ENCODE data around the gene NPFFR2.

NPFFR2 gene

DNA sequence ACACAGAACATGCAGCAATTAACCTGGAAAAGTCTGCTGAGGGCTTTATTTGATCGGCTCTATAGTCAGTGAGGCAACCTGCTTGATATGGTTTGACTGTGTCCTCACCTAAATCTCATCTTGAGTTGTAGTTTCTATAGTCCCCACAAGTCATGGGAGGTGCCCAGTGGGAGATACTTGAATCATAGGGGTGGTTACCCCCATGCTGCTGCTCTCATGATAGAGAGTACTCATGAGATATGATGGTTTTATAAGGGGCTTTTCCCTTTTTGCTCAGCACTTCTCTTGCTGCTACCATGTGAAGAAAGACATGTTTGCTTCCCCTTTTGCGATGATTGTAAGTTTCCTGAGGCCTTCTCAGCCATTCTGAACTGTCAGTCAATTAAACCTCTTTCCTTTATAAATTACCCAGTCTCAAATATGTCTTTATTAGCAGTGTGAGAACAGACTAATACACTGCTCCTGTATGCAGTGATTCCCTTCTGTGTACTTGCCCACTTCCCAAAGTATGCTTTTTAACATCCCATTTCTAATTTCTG lies 78.2 kb downstream of the NPFFR2 start:
- TF ChIP-seq EGR1 (IDR thresholded peaks at IDR 0.05), result no peak

DNA sequence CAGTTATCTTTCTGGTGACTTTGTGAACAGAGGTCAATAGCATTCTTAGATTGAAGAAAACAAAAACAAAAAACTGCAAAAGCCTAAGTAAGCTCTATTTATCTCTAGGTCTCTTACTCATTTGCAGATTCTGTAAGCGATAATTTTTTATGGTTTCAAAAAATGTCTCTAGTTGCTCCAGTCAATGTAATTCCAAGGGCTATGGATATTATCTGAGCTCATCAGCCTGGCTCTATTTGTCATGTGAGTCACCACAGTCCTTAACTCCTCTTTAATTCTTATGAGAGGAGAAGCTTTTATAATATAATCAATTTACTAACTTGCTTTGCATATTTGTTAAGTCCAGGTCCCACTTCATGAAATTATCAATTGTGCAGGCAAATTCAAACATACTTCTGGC lies 79.1 kb downstream of the NPFFR2 start:
- TF ChIP-seq EP300 (IDR thresholded peaks at IDR 0.05; ENCODE audit: borderline replicate concordance) (no peak), CREB1 (IDR thresholded peaks at IDR 0.05; ENCODE audit: low read depth) (no peak), CEBPB (IDR thresholded peaks at IDR 0.05) (no peak), TCF12 (IDR thresholded peaks at IDR 0.05; ENCODE audit: low read depth) (no peak), TAF1 (IDR thresholded peaks at IDR 0.05; ENCODE audit: low read depth) (no peak), EGR1 (IDR thresholded peaks at IDR 0.05) (no peak), YY1 (IDR thresholded peaks at IDR 0.05; ENCODE audit: low read depth) (no peak)
- TF ChIP-seq, protein P1, sequence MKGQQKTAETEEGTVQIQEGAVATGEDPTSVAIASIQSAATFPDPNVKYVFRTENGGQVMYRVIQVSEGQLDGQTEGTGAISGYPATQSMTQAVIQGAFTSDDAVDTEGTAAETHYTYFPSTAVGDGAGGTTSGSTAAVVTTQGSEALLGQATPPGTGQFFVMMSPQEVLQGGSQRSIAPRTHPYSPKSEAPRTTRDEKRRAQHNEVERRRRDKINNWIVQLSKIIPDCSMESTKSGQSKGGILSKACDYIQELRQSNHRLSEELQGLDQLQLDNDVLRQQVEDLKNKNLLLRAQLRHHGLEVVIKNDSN (IDR thresholded peaks at IDR 0.05), result no peak
- TF ChIP-seq, protein P2, sequence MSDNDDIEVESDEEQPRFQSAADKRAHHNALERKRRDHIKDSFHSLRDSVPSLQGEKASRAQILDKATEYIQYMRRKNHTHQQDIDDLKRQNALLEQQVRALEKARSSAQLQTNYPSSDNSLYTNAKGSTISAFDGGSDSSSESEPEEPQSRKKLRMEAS (IDR thresholded peaks at IDR 0.05), result no peak

DNA sequence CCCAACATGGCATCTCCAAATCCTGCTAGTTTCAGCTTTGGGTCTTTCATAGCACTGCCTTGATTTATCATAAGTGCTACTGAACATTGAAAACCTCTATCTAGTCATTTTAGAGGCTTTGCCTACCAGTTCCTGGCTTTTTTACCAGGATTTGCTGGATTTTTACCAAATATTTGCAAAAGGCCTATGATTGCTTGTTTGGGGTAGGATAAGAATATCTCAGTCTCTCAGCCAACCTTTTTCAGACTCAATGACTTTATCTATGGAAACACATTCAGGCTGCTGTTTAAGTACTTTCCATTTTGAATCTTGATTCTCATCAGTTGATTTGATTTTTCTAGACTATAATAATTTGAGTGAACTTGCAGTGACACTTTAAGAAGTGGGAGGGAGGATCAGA lies 80.1 kb downstream of the NPFFR2 start:
- TF ChIP-seq ZBTB7A (IDR thresholded peaks at IDR 0.05; ENCODE audit: low read depth) (no peak), EGR1 (IDR thresholded peaks at IDR 0.05) (no peak), YY1 (IDR thresholded peaks at IDR 0.05; ENCODE audit: low read depth) (no peak), RAD21 (IDR thresholded peaks at IDR 0.05; ENCODE audit: low read depth) (no peak), TCF12 (IDR thresholded peaks at IDR 0.05; ENCODE audit: low read depth) (no peak)
- TF ChIP-seq, protein P1 (IDR thresholded peaks at IDR 0.05), result no peak
- TF ChIP-seq, protein P3, sequence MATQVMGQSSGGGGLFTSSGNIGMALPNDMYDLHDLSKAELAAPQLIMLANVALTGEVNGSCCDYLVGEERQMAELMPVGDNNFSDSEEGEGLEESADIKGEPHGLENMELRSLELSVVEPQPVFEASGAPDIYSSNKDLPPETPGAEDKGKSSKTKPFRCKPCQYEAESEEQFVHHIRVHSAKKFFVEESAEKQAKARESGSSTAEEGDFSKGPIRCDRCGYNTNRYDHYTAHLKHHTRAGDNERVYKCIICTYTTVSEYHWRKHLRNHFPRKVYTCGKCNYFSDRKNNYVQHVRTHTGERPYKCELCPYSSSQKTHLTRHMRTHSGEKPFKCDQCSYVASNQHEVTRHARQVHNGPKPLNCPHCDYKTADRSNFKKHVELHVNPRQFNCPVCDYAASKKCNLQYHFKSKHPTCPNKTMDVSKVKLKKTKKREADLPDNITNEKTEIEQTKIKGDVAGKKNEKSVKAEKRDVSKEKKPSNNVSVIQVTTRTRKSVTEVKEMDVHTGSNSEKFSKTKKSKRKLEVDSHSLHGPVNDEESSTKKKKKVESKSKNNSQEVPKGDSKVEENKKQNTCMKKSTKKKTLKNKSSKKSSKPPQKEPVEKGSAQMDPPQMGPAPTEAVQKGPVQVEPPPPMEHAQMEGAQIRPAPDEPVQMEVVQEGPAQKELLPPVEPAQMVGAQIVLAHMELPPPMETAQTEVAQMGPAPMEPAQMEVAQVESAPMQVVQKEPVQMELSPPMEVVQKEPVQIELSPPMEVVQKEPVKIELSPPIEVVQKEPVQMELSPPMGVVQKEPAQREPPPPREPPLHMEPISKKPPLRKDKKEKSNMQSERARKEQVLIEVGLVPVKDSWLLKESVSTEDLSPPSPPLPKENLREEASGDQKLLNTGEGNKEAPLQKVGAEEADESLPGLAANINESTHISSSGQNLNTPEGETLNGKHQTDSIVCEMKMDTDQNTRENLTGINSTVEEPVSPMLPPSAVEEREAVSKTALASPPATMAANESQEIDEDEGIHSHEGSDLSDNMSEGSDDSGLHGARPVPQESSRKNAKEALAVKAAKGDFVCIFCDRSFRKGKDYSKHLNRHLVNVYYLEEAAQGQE (IDR thresholded peaks at IDR 0.05; ENCODE audit: low read depth), result no peak
- TF ChIP-seq, protein P2 (IDR thresholded peaks at IDR 0.05), result no peak

DNA sequence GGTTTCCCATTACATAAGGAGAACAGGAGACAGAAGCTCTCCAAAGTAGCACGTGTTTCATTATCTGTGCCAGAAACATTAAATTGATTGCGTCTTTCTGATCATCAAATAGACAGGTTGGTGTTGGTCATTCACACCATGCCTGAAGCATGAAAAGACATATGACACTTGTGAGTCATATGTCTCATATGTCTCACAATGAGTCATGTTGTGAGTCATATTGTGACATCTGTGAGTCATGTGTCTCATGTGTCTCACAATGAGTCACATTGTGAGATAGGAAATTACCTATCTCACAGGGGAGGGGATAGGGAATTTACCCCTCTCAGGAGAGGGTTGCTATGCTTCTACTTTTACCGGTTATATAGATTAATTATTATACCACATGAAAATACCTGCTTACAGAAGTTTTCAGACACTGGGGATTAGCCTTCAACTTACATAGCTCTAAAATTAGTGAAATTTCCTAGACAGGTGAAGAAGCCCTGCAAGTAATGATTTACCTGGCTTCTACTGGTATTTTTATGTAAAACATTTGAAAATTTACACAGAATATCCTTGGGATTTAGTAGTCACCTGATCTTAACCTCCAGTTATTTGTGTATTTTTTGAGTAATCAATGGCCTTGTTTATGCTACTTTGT lies 80.8 kb downstream of the NPFFR2 start:
- TF ChIP-seq RAD21 (IDR thresholded peaks at IDR 0.05; ENCODE audit: low read depth) (no peak), EP300 (IDR thresholded peaks at IDR 0.05; ENCODE audit: borderline replicate concordance) (peak; percentile 81; the same call in 1 of the 2 replicates), EGR1 (IDR thresholded peaks at IDR 0.05) (no peak), NFIC (IDR thresholded peaks at IDR 0.05) (peak; percentile 22; the same call in 1 of the 2 replicates), CREB1 (IDR thresholded peaks at IDR 0.05; ENCODE audit: low read depth) (no peak), TEAD4 (IDR thresholded peaks at IDR 0.05) (peak; percentile 54; the same call in 1 of the 2 replicates), TCF12 (IDR thresholded peaks at IDR 0.05; ENCODE audit: low read depth) (peak; percentile 68), CEBPB (IDR thresholded peaks at IDR 0.05) (peak; percentile 10; the same call in 1 of the 2 replicates)
- TF ChIP-seq, protein P2 (IDR thresholded peaks at IDR 0.05), result peak; percentile 83
- TF ChIP-seq, protein P1 (IDR thresholded peaks at IDR 0.05), result peak; percentile 89

DNA sequence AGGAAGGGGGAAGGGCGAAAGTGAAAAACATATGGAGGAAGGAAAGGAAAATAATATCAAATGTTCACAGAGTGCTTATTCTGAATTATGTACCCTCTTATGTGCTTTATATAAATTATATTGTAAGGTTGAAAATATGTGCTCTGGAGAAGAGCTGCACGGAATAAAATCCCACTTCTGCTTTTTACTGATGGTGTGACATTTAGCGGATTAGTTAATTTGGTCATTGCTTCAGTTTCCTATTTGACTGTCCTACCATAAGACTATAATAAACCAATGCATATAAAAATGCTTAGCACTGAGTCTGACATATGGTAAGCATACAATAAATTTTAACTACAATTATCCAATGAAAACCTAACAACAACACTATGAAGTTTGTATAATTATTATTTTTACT lies 86.2 kb downstream of the NPFFR2 start:
- TF ChIP-seq RAD21 (IDR thresholded peaks at IDR 0.05; ENCODE audit: low read depth) (no peak), EP300 (IDR thresholded peaks at IDR 0.05; ENCODE audit: borderline replicate concordance) (no peak), TAF1 (IDR thresholded peaks at IDR 0.05; ENCODE audit: low read depth) (no peak), CEBPB (IDR thresholded peaks at IDR 0.05) (no peak), ZBTB7A (IDR thresholded peaks at IDR 0.05; ENCODE audit: low read depth) (no peak), NFIC (IDR thresholded peaks at IDR 0.05) (no peak), YY1 (IDR thresholded peaks at IDR 0.05; ENCODE audit: low read depth) (no peak), CREB1 (IDR thresholded peaks at IDR 0.05; ENCODE audit: low read depth) (no peak), EGR1 (IDR thresholded peaks at IDR 0.05) (no peak)
- TF ChIP-seq, protein P2 (IDR thresholded peaks at IDR 0.05), result no peak
- TF ChIP-seq, protein P1 (IDR thresholded peaks at IDR 0.05), result no peak
- TF ChIP-seq, protein P3 (IDR thresholded peaks at IDR 0.05; ENCODE audit: low read depth), result no peak
